Measurements from ENCODE around the gene PRDX5. TPM values are rescaled to one million over a fixed set of nuclear protein-coding genes. Genes with fewer than 3 reads are reported as not detected.
A peak's percentile ranks its signal among the peaks of the same experiment; 100 is the strongest.

Gene PRDX5
- total and polyA plus RNA-seq, 9 of the 15 experiments (the other 6 are each of a cell fraction or from before 2014, with no cell fraction given) = 40.8 to 327 (median 204) TPM

DNA sequence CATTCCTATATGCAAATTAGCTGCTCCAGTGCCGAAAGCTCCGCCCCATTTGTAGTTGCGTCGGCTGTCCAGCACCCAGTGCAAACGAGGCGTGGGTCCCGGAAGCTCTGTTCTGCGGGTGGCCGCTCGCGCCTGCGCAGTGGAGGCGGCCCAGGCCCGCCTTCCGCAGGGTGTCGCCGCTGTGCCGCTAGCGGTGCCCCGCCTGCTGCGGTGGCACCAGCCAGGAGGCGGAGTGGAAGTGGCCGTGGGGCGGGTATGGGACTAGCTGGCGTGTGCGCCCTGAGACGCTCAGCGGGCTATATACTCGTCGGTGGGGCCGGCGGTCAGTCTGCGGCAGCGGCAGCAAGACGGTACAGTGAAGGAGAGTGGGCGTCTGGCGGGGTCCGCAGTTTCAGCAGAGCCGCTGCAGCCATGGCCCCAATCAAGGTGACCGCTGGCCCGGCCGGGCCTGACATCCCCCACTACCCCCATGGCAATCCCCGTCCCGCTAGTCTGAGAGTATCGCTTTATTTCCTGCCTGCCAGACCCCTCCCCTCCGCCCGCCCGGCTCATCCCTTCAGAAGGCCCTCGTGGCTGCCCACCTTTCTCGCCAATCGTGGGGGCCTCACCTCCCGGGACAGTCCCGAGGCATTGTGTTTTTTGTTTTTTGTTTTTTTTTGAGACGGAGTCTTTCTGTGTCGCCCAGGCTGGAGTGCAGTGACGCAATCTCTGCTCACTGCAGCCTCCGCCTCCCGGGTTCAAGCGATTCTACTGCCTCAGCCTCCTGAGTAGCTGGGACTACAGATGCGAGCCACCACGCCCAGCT is at the start of gene PRDX5 (continued):
- TF ChIP-seq, protein P1, sequence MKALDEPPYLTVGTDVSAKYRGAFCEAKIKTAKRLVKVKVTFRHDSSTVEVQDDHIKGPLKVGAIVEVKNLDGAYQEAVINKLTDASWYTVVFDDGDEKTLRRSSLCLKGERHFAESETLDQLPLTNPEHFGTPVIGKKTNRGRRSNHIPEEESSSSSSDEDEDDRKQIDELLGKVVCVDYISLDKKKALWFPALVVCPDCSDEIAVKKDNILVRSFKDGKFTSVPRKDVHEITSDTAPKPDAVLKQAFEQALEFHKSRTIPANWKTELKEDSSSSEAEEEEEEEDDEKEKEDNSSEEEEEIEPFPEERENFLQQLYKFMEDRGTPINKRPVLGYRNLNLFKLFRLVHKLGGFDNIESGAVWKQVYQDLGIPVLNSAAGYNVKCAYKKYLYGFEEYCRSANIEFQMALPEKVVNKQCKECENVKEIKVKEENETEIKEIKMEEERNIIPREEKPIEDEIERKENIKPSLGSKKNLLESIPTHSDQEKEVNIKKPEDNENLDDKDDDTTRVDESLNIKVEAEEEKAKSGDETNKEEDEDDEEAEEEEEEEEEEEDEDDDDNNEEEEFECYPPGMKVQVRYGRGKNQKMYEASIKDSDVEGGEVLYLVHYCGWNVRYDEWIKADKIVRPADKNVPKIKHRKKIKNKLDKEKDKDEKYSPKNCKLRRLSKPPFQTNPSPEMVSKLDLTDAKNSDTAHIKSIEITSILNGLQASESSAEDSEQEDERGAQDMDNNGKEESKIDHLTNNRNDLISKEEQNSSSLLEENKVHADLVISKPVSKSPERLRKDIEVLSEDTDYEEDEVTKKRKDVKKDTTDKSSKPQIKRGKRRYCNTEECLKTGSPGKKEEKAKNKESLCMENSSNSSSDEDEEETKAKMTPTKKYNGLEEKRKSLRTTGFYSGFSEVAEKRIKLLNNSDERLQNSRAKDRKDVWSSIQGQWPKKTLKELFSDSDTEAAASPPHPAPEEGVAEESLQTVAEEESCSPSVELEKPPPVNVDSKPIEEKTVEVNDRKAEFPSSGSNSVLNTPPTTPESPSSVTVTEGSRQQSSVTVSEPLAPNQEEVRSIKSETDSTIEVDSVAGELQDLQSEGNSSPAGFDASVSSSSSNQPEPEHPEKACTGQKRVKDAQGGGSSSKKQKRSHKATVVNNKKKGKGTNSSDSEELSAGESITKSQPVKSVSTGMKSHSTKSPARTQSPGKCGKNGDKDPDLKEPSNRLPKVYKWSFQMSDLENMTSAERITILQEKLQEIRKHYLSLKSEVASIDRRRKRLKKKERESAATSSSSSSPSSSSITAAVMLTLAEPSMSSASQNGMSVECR (CRISPR knock-in tag; IDR thresholded peaks at IDR 0.05) = 0 out of 2 replicates have a peak, but pooled peaks have one; percentile 41
- no peak for TF ChIP-seq SREBF1 (IDR thresholded peaks at IDR 0.05; ENCODE audit: borderline replicate concordance, low read depth, low read length)
- no peak for TF ChIP-seq U2AF2 (optimal IDR thresholded peaks at IDR 0.05; ENCODE audit: low read depth, low read length)
- no peak for TF ChIP-seq ZNF239 (CRISPR knock-in tag; IDR thresholded peaks at IDR 0.05)
- no peak for TF ChIP-seq TSC22D4 (tag; IDR thresholded peaks at IDR 0.05)
- TF ChIP-seq, protein P2, sequence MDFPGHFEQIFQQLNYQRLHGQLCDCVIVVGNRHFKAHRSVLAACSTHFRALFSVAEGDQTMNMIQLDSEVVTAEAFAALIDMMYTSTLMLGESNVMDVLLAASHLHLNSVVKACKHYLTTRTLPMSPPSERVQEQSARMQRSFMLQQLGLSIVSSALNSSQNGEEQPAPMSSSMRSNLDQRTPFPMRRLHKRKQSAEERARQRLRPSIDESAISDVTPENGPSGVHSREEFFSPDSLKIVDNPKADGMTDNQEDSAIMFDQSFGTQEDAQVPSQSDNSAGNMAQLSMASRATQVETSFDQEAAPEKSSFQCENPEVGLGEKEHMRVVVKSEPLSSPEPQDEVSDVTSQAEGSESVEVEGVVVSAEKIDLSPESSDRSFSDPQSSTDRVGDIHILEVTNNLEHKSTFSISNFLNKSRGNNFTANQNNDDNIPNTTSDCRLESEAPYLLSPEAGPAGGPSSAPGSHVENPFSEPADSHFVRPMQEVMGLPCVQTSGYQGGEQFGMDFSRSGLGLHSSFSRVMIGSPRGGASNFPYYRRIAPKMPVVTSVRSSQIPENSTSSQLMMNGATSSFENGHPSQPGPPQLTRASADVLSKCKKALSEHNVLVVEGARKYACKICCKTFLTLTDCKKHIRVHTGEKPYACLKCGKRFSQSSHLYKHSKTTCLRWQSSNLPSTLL (IDR thresholded peaks at IDR 0.05) = no peak
- TF ChIP-seq CCNT2 (IDR thresholded peaks at IDR 0.05; ENCODE audit: borderline replicate concordance, extremely low read depth, insufficient read length, low read depth, low read length) = peak; percentile 90
- TF ChIP-seq, protein P3, sequence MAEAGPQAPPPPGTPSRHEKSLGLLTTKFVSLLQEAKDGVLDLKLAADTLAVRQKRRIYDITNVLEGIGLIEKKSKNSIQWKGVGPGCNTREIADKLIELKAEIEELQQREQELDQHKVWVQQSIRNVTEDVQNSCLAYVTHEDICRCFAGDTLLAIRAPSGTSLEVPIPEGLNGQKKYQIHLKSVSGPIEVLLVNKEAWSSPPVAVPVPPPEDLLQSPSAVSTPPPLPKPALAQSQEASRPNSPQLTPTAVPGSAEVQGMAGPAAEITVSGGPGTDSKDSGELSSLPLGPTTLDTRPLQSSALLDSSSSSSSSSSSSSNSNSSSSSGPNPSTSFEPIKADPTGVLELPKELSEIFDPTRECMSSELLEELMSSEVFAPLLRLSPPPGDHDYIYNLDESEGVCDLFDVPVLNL (CRISPR knock-in tag; IDR thresholded peaks at IDR 0.05; ENCODE audit: low read depth) = no peak
- TF ChIP-seq MXI1 (IDR thresholded peaks at IDR 0.05; ENCODE audit: low read depth, low read length) = no peak
- TF ChIP-seq TEAD1 (CRISPR knock-in tag; IDR thresholded peaks at IDR 0.05) = 0 out of 4 replicates have a peak, but pooled peaks of 1 of the 2 experiments have one; percentile 48
- peak; percentile 33; the same call in 1 of the 2 replicates for TF ChIP-seq ARID1B (IDR thresholded peaks at IDR 0.05)
- TF ChIP-seq POLR2B (IDR thresholded peaks at IDR 0.05; ENCODE audit: low read depth, partially characterized antibody) = peak; percentile 70
- TF ChIP-seq PPARD (CRISPR knock-in tag; IDR thresholded peaks at IDR 0.05) = no peak
- no peak for TF ChIP-seq PRMT5 (CRISPR knock-in tag; IDR thresholded peaks at IDR 0.05)
- TF ChIP-seq ZNF23 (CRISPR knock-in tag; IDR thresholded peaks at IDR 0.05) = no peak
- TF ChIP-seq GTF2A2 (tag; IDR thresholded peaks at IDR 0.05) = no peak
- TF ChIP-seq, protein P4, sequence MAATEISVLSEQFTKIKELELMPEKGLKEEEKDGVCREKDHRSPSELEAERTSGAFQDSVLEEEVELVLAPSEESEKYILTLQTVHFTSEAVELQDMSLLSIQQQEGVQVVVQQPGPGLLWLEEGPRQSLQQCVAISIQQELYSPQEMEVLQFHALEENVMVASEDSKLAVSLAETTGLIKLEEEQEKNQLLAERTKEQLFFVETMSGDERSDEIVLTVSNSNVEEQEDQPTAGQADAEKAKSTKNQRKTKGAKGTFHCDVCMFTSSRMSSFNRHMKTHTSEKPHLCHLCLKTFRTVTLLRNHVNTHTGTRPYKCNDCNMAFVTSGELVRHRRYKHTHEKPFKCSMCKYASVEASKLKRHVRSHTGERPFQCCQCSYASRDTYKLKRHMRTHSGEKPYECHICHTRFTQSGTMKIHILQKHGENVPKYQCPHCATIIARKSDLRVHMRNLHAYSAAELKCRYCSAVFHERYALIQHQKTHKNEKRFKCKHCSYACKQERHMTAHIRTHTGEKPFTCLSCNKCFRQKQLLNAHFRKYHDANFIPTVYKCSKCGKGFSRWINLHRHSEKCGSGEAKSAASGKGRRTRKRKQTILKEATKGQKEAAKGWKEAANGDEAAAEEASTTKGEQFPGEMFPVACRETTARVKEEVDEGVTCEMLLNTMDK (IDR thresholded peaks at IDR 0.05; ENCODE audit: borderline replicate concordance, insufficient read depth, low read depth, low read length, poor library complexity, severe bottlenecking) = peak; percentile 84
